HEK293T (cell line): ENCODE measurements around the gene ERICH2.

Experiments used
- CTCF ChIA-PET: fragments of 350-600 bp; formaldehyde crosslinking; extraction: SDS; loops from one replicate; lab custom pipeline; 2021; ENCODE audit warnings: antibody characterized with exemption, inconsistent platforms; lab: Yijun Ruan, JAX
- POLR2A ChIA-PET: fragments of 350-600 bp; formaldehyde crosslinking; extraction: SDS; loops from one replicate; lab custom pipeline; 2020; ENCODE audit warnings: antibody characterized with exemption, inconsistent platforms; lab: Yijun Ruan, JAX
- DNase-seq: peaks from one replicate; pipeline ENCODE4 v3.0.0; 2012; ENCODE audit warnings: mixed read lengths; ENCODE audit errors: extremely low spot score
- ARNT ChIP-seq: fragments of 450-650 bp; IDR thresholded peaks from 2 replicates; pipeline ENCODE4 v1.6.1; 2017; ENCODE audit warnings: mild to moderate bottlenecking
- BHLHE40 ChIP-seq: fragments of 450-650 bp; IDR thresholded peaks from 2 replicates; pipeline ENCODE4 v1.6.1; 2016; ENCODE audit warnings: mild to moderate bottlenecking, moderate library complexity, borderline replicate concordance
- CTBP1 ChIP-seq: fragments of 450-650 bp; IDR thresholded peaks from 2 replicates; pipeline ENCODE4 v1.6.1; 2016; ENCODE audit warnings: borderline replicate concordance
- ELF4 ChIP-seq: fragments of 450-650 bp; IDR thresholded peaks from 2 replicates; pipeline ENCODE4 v1.6.1; 2017; ENCODE audit warnings: antibody characterized with exemption
- FOXA1 ChIP-seq: fragments of 450-650 bp; IDR thresholded peaks from 2 replicates; pipeline ENCODE4 v1.6.1; 2016; ENCODE audit warnings: mild to moderate bottlenecking
- FOXK2 ChIP-seq: fragments of 450-650 bp; IDR thresholded peaks from 2 replicates; pipeline ENCODE4 v1.6.1; 2016; ENCODE audit warnings: mild to moderate bottlenecking
- FOXM1 ChIP-seq: fragments of 450-650 bp; IDR thresholded peaks from 2 replicates; pipeline ENCODE4 v1.6.1; 2017; ENCODE audit warnings: mild to moderate bottlenecking, borderline replicate concordance
- HDGF ChIP-seq: fragments of 450-650 bp; IDR thresholded peaks from 2 replicates; pipeline ENCODE4 v1.6.1; 2017; ENCODE audit warnings: antibody characterized with exemption, borderline replicate concordance
- L3MBTL2 ChIP-seq: fragments of 450-650 bp; conservative IDR thresholded peaks from 2 replicates; pipeline ENCODE4 v1.6.1; 2016; ENCODE audit warnings: mild to moderate bottlenecking
- LEF1 ChIP-seq: fragments of 450-650 bp; IDR thresholded peaks from 2 replicates; pipeline ENCODE4 v1.6.1; 2017; ENCODE audit warnings: mild to moderate bottlenecking, borderline replicate concordance
- NFRKB ChIP-seq: fragments of 450-650 bp; IDR thresholded peaks from 2 replicates; pipeline ENCODE4 v1.6.1; 2016; ENCODE audit warnings: mild to moderate bottlenecking, moderate library complexity
- PKNOX1 ChIP-seq: fragments of 450-650 bp; IDR thresholded peaks from 2 replicates; pipeline ENCODE4 v1.6.1; 2016
- SP1 ChIP-seq: fragments of 450-650 bp; IDR thresholded peaks from 2 replicates; pipeline ENCODE4 v1.6.1; 2017
- SUZ12 ChIP-seq: fragments of 450-650 bp; IDR thresholded peaks from 2 replicates; pipeline ENCODE4 v1.6.1; 2016; ENCODE audit warnings: mild to moderate bottlenecking
- TARDBP ChIP-seq: fragments of 450-650 bp; IDR thresholded peaks from 2 replicates; pipeline ENCODE4 v1.6.1; 2016
- ZNF384 ChIP-seq: fragments of 450-650 bp; IDR thresholded peaks from 2 replicates; pipeline ENCODE4 v1.6.1; 2016

The ERICH2 gene

GRCh38 chr2:170779304-170779703, 9.1 kb downstream of the ERICH2 start:
- ChIA-PET CTCF (interaction anchor here (0.6 kb wide), 1 partner anchor 112 kb away, joined by 5 read pairs; no protein-coding TSS in a partner anchor), POLR2A (no interaction called here)
- DNase-seq: no peak
- TF ChIP-seq HDGF: no peak
- TF ChIP-seq BHLHE40: no peak
- TF ChIP-seq PKNOX1: no peak
- no peak for TF ChIP-seq LEF1
- TF ChIP-seq FOXM1: no peak
- TF ChIP-seq SUZ12: no peak
- no peak for TF ChIP-seq ELF4
- TF ChIP-seq ARNT: no peak
- no peak for TF ChIP-seq ZNF384
- no peak for TF ChIP-seq NFRKB
- TF ChIP-seq SP1: no peak
- TF ChIP-seq FOXA1: no peak
- TF ChIP-seq FOXK2: no peak
- no peak for TF ChIP-seq TARDBP

- no peak for TF ChIP-seq ELF4
- TF ChIP-seq FOXA1: no peak
- no peak for TF ChIP-seq FOXM1
- no peak for TF ChIP-seq BHLHE40
- no peak for TF ChIP-seq PKNOX1
- TF ChIP-seq SUZ12: no peak
- TF ChIP-seq NFRKB: no peak
- no peak for TF ChIP-seq SP1
- TF ChIP-seq ZNF384: no peak
- TF ChIP-seq FOXK2: no peak
- TF ChIP-seq TARDBP: no peak
- TF ChIP-seq L3MBTL2: no peak
- no peak for TF ChIP-seq ARNT
- TF ChIP-seq LEF1: no peak
- TF ChIP-seq HDGF: no peak
- no peak for TF ChIP-seq CTBP1
- ChIA-PET CTCF (no interaction called here), POLR2A (no interaction called here)
- no peak for DNase-seq
Observed at GRCh38 chr2:170782673-170783072, 12.5 kb downstream of the ERICH2 start.

GRCh38 chr2:170783549-170783948, 13.4 kb downstream of the ERICH2 start:
- DNase-seq: no peak
- POLR2A ChIA-PET: no interaction called here
- TF ChIP-seq LEF1 (no peak), FOXA1 (no peak), ZNF384 (no peak), CTBP1 (no peak), HDGF (no peak), ARNT (no peak), FOXM1 (no peak), FOXK2 (no peak), NFRKB (no peak), BHLHE40 (no peak), TARDBP (no peak), L3MBTL2 (no peak), SUZ12 (no peak), PKNOX1 (no peak), SP1 (no peak), ELF4 (no peak)
- CTCF ChIA-PET: interaction anchor here (0.6 kb wide), 1 partner anchor 267 kb away, joined by 6 read pairs; no protein-coding TSS in a partner anchor

- TF ChIP-seq L3MBTL2 (no peak), PKNOX1 (no peak), FOXK2 (no peak), FOXM1 (no peak), ELF4 (no peak), FOXA1 (no peak), HDGF (no peak)
- no peak for DNase-seq
- POLR2A ChIA-PET: no interaction called here
- CTCF ChIA-PET: no interaction called here
Observed at GRCh38 chr2:170798996-170799395, 28.8 kb downstream of the ERICH2 start.

- no peak for TF ChIP-seq NFRKB
- TF ChIP-seq PKNOX1: no peak
- no peak for TF ChIP-seq CTBP1
- TF ChIP-seq ARNT: no peak
- TF ChIP-seq FOXK2: no peak
- no peak for TF ChIP-seq L3MBTL2
- TF ChIP-seq ZNF384: no peak
- ChIA-PET POLR2A (no interaction called here), CTCF (interaction anchor here (0.8 kb wide), 1 partner anchor 397 kb away, joined by 3 read pairs; no protein-coding TSS in a partner anchor)
- DNase-seq: no peak
Observed at GRCh38 chr2:170806548-170806947, 36.4 kb downstream of the ERICH2 start.
